GM19455 (cell line): ENCODE measurements around the gene CACNA2D4.

Experiments
- ATAC-seq: cut with Tn5 transposase; IDR thresholded peaks from one replicate; pipeline ENCODE4 v1.9.1; 2021; ENCODE audit not compliant: unreplicated experiment

Gene CACNA2D4

GRCh38 chr12:1917172-1918070, 1.0 kb downstream of the CACNA2D4 start:
- ATAC-seq, result no peak

GRCh38 chr12:1916371-1917171, 1.9 kb downstream of the CACNA2D4 start:
- no peak for ATAC-seq

GRCh38 chr12:1915082-1915968, 3.1 kb downstream of the CACNA2D4 start:
- no peak for ATAC-seq

- no peak for ATAC-seq
Observed at GRCh38 chr12:1914114-1914911, 4.1 kb downstream of the CACNA2D4 start.

- no peak for ATAC-seq
Observed at GRCh38 chr12:1913377-1914113, 4.9 kb downstream of the CACNA2D4 start.

- no peak for ATAC-seq
Observed at GRCh38 chr12:1912580-1913376, 5.7 kb downstream of the CACNA2D4 start.

GRCh38 chr12:1911598-1912575, 6.6 kb downstream of the CACNA2D4 start:
- ATAC-seq, result no peak

GRCh38 chr12:1910468-1910867, 8.0 kb downstream of the CACNA2D4 start:
- no peak for ATAC-seq

- no peak for ATAC-seq
Observed at GRCh38 chr12:1908758-1909157, 9.7 kb downstream of the CACNA2D4 start.

GRCh38 chr12:1907652-1908611, 10.5 kb downstream of the CACNA2D4 start:
- no peak for ATAC-seq

GRCh38 chr12:1906579-1906978, 11.9 kb downstream of the CACNA2D4 start:
- no peak for ATAC-seq

GRCh38 chr12:1904875-1905274, 13.6 kb downstream of the CACNA2D4 start:
- ATAC-seq, result no peak

GRCh38 chr12:1896964-1897363, 21.5 kb downstream of the CACNA2D4 start:
- no peak for ATAC-seq

- no peak for ATAC-seq
Observed at GRCh38 chr12:1890810-1891209, 27.6 kb downstream of the CACNA2D4 start.

GRCh38 chr12:1890119-1890703, 28.2 kb downstream of the CACNA2D4 start:
- no peak for ATAC-seq

- ATAC-seq, result no peak
Observed at GRCh38 chr12:1888923-1889322, 29.5 kb downstream of the CACNA2D4 start.
